Measurements from ENCODE around the gene ALKBH5.

Gene ALKBH5

DNA sequence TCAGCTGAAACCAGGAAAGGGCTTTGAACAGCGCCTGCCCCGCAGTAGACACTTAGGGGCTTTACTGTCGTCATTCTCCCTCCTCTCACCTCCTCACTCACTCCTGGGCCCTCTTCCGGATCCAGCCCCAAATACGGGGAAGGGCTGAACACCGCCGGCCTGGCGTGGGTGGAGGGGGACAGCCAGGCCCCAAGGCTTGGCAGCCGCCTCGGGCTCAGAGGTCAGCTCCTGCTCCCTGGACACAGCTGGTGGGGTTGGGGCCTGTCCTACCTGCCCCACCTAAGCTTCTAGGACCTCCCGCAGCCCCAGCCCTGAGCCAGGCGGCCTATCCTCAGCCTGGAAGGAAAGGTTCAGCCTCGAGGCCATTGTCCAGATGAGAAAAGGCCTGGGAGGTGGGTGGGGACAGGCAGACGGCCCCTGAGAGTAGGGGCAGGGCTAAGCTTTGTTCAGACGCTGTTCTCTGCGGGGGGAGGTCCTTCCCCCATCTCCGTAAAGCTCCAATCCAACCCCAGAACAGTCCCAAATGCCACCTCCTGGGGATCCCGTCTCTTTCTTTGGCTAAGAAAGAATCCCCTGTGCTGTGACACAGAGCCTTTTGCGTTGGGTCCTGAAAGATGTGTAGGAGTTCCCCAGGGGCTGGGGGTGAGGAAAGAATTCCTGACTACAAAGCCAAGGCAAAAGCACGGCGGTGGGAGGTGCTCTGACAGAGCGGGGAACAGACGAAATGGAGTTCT, 40.9 kb downstream of the ALKBH5 start:
- no peak for DNase-seq

DNA sequence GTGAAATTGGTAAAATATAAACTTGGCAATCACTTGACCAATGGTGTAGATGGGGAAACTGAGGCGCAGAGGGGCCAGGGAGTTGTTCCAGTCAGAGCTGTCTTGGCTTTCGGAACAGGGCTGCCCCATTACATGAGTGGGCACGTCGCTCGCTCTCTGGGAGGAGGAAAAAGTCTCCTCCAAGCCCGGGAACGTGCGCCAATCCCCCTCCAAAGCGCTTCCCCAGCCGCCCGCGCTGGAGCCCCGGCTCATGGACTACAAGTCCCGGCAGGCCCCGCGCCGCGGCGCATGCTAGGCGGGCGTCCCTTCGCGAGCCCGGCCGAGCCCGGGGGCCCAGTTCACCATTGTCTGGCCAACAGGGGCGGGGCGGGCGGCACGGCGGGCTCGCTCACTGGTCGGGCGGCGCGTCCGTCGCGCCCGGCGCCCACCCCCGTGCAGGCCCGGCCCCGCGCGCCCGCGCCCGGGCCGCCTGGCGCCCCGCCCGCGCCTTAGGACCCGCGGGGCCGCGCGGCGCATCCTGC, 41.6 kb downstream of the ALKBH5 start, which contains the start of gene LLGL1:
Gene LLGL1, plus strand, starts transcription at position 515 of the 521 bp plus-strand sequence. CDS start 48 bp downstream, outside the sequence.
- peak; percentile 91 to 97 (median 95) for DNase-seq

GRCh38 chr17:18225642-18226283, 42.1 kb downstream of the ALKBH5 start:
- DNase-seq, result peak in 2 of 5 experiments; percentile 18 to 30

GRCh38 chr17:18226284-18226945, 42.8 kb downstream of the ALKBH5 start:
- no peak for DNase-seq

- no peak for DNase-seq
Observed at GRCh38 chr17:18227635-18228034, 44.0 kb downstream of the ALKBH5 start.

GRCh38 chr17:18228176-18228682, 44.6 kb downstream of the ALKBH5 start:
- no peak for DNase-seq

- no peak for DNase-seq
Observed at GRCh38 chr17:18229254-18229653, 45.6 kb downstream of the ALKBH5 start.

GRCh38 chr17:18229771-18230170, 46.1 kb downstream of the ALKBH5 start:
- no peak for DNase-seq

- DNase-seq, result no peak
Observed at GRCh38 chr17:18230288-18231141, 46.9 kb downstream of the ALKBH5 start.

DNA sequence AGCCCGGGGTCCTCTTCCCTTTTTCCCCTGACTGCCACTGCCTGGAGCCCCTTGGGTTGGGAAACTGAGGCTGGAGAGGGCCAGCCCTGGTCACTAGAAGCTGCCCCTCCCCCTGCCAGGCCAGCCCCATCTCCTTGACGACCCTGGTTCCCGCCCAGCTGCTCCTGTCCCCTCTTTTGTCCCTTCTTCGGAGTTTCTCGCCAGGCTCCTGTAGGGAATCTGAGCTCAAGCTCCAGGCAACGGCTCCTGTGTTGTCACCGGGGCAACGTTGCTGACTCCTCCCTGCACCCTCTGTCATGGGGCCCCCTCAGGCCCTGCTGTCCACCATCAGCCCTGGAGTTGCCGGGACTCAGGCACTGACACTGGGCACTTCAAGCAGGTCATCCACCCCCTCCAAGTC, 47.5 kb downstream of the ALKBH5 start:
- no peak for DNase-seq

DNA sequence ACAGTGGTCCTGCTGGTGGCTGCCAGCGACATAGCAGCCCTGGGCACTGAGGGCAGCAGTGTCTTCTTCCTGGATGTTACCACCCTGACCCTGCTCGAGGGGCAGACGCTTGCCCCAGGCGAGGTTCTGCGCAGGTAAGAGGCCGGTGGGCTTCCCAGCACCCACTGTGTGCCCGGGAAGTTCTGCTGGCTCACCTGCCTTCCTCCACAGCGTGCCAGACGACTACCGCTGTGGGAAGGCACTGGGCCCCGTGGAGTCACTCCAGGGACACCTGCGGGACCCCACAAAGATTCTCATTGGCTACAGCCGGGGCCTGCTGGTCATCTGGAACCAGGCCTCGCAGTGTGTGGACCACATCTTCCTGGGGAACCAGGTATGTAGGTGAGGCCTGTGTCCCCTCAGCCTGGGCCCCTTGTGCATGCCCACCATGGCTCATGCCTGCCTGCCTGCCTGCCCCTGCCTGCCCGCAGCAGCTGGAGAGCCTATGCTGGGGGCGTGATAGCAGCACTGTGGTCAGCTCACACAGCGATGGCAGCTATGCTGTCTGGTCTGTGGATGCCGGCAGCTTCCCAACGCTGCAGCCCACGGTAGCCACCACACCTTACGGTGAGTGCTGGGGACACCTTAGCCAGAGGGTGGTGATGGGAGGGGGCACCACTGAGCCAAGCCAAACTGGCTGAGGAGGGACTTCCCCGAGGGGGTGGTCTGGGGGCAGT, 50.3 kb downstream of the ALKBH5 start:
- DNase-seq, result no peak

DNA sequence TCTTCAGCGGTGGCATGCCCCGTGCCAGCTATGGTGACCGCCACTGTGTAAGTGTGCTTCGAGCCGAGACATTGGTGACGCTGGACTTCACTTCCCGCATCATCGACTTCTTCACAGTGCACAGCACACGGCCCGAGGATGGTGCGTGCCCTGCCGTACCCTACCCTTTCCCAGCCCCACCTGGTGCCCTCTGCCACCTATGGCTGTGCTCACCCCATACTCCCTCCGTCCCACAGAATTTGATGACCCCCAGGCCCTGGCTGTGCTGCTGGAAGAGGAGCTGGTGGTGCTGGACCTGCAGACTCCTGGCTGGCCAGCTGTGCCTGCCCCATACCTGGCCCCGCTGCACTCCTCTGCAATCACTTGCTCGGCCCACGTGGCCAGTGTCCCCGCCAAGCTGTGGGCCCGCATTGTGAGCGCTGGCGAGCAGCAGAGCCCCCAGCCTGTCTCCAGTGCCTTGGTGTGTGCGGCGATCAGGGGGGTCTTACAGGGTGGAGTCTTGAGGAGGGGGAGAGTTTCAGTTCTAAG, 51.3 kb downstream of the ALKBH5 start:
- no peak for DNase-seq

DNA sequence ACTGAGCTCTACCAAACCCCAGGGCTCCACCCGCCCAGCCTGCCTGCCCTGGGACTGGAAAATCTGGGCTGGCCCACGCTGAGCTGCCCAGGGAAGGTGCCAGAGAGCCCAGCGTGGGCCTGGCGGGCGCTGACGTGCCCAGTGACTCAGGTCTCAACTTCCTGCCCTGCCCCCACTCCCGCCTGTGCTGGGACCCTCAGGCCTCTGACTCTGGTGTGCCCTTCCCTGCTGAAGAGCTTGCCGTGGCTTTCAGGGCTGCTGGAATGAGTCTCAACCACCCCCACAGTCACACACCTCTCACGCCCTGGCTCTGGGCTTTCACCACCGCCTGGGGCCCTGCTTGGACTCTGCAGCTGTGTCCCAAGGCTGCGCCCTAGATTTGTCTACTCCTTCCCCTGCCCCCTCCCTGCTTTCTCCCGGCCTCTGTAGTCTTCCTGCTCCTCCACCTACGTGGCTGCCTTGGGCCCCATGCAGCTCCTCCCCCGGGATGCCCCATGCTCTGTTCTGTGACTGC, 52.2 kb downstream of the ALKBH5 start:
- peak in 1 of 5 experiments; percentile 17 for DNase-seq

DNA sequence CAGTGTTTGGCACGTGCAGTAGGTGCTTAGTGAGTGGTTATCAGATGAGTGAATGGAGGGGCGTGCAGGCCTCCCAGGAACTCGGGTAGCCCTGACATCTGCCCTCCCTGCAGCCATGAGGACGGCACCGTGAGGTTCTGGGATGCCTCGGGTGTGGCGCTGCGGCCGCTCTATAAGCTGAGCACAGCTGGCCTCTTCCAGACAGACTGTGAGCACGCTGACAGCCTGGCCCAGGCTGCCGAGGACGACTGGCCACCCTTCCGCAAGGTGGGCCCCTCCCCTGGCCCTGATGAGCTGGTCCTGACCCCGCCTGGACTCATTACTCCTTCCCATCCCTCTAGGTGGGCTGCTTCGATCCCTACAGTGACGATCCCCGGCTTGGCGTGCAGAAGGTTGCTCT, 52.9 kb downstream of the ALKBH5 start:
- DNase-seq, result no peak

DNA sequence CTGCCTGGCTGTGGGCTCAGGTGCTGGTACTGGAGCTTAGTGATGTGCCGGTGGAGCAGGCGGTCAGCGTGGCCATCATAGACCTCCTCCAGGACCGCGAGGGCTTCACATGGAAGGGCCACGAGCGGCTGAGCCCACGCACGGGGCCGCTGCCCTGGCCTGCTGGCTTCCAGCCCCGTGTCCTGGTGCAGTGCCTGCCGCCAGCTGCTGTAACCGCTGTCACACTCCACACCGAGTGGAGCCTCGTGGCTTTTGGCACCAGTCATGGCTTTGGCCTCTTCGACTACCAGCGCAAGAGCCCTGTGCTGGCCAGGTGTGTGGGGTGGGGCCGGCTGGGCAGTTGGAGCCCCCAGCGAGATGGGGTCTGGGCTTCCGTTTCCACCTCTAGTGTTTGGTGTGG, 53.8 kb downstream of the ALKBH5 start:
- no peak for DNase-seq

DNA sequence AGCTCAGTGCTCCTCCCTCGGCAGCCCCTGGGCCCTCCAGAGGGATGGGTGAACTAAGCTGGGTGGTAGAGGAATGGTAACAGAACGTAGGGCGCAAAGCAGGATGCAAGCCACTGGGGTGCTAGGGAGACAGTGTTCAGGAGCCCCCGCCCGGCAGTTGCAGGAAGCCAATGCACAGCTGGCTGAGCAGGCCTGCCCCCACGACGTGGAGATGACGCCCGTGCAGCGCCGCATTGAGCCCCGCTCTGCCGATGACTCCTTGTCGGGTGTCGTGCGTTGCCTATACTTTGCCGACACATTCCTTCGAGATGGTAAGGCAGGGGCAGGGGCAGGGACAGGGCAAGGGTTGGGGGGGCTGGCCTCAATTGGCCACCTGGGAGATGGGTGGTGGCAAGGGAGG, 54.7 kb downstream of the ALKBH5 start:
- DNase-seq, result no peak

DNA sequence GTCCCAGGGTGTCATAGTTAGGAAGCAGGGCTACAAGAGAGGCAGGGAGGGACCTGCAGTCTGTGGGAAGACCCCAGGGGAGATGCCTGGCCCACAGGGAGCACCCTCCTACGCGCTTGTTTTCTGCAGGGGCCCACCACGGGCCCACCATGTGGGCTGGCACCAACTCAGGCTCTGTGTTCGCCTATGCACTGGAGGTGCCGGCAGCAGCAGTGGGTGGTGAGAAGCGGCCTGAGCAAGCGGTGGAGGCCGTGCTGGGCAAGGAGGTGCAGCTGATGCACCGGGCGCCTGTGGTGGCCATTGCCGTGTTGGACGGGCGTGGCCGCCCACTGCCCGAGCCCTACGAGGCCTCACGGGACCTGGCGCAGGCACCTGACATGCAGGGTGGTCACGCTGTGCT, 56.8 kb downstream of the ALKBH5 start:
- DNase-seq, result no peak

DNA sequence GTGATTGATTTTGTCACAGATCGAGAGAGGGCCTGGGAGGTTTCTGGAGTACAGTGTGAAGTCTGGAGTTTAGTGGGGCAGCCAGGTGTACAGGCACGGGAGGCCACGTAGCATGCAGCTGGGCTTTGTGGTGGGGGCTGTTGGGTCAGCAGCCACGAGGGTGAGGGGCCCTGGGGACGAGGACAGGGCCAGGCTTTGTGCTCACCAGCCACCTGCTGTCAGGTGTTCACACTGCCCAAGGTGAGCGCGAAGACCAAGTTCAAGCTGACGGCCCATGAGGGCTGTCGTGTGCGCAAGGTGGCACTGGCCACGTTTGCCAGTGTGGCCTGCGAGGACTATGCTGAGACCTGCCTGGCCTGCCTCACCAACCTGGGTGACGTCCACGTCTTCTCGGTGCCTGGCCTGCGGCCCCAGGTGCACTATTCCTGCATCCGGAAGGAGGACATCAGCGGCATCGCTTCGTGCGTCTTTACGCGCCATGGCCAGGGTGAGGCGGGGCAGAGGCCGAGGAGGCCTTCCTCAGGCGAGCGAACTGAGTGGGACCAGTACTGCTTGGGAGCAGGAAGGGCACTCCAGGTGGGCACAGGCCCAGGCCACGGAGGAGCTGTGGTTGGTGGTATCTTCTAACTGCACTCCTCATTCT, 57.7 kb downstream of the ALKBH5 start:
- DNase-seq, result no peak

- DNase-seq, result no peak
Observed at GRCh38 chr17:18245038-18245776, 61.6 kb downstream of the ALKBH5 start.

Measured in T-helper 2 cell (primary cell).